Measurements from ENCODE around the gene AGPAT2.

DNA sequence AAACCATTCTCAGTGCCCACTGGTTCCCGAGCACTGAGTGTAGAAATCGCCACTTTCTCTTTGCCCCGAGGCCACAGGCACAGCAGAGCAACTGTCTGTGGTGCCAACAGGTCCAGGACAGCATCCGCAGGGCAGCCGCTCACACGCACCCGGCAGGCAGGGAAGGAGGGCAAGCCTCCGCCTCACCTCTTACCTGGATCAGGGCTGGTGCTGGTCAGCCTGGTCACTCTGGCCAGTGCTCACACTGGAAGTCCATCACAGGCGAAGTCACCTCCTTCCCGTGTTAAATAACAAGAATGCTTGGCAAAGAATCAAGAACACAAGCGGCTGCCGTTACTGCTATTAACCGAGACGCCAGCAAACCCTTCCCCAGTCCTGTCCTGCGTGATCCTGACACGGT, 38.9 kb upstream of the AGPAT2 start:
- TF ChIP-seq SMC3 (IDR thresholded peaks at IDR 0.05; ENCODE audit: low read depth, low read length) = no peak
- TF ChIP-seq, protein P1, sequence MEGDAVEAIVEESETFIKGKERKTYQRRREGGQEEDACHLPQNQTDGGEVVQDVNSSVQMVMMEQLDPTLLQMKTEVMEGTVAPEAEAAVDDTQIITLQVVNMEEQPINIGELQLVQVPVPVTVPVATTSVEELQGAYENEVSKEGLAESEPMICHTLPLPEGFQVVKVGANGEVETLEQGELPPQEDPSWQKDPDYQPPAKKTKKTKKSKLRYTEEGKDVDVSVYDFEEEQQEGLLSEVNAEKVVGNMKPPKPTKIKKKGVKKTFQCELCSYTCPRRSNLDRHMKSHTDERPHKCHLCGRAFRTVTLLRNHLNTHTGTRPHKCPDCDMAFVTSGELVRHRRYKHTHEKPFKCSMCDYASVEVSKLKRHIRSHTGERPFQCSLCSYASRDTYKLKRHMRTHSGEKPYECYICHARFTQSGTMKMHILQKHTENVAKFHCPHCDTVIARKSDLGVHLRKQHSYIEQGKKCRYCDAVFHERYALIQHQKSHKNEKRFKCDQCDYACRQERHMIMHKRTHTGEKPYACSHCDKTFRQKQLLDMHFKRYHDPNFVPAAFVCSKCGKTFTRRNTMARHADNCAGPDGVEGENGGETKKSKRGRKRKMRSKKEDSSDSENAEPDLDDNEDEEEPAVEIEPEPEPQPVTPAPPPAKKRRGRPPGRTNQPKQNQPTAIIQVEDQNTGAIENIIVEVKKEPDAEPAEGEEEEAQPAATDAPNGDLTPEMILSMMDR (IDR thresholded peaks at IDR 0.05) = no peak
